ENCODE results near the gene PSMB7. TPM values are rescaled to one million over a fixed set of nuclear protein-coding genes. Genes with fewer than 3 reads are reported as not detected.
A peak's percentile ranks its signal among the peaks of the same experiment; 100 is the strongest.

PSMB7 gene
- total and polyA plus RNA-seq, 2 of the 8 experiments (the other 6 are each of a cell fraction or from before 2014, with no cell fraction given): 222 to 357 TPM

GRCh38 chr9:124392871-124393460 lies 22.3 kb downstream of the PSMB7 start:
- no peak overlapping the region for H2BK20ac ChIP-seq (ENCODE audit: low read length)
- peaks cover 3 to 16% (median 9%) of the 10 kb centered on the region in 4 experiments; a peak in 5 of 7 replicates for H3K4me1 ChIP-seq (replicated peaks in 1 of 4; ENCODE audit: control insufficient read depth in 3 of 4, insufficient read depth in 4 of 4, low read length in 3 of 4)
- no peak overlapping the region for H3K4me3 ChIP-seq (ENCODE audit: extremely low read depth in 1 of 4, insufficient read depth in 2 of 4, low read depth in 3 of 4, low read length in 4 of 4)
- H4K5ac ChIP-seq (ENCODE audit: insufficient read length, low read depth, low read length): no peak overlapping the region
- H3K4me2 ChIP-seq (ENCODE audit: insufficient read depth in 1 of 2, low read depth in 2 of 2, low read length in 2 of 2): no peak overlapping the region
- peak; percentile 39 to 55 (median 43); a peak in 3 of 4 replicates for TF ChIP-seq CTCF (IDR thresholded peaks at IDR 0.05; ENCODE audit: control extremely low read depth in 1 of 3, insufficient read depth in 1 of 3, low read depth in 1 of 3, low read length in 3 of 3)
- TF ChIP-seq POU5F1 (IDR thresholded peaks at IDR 0.05; ENCODE audit: low read depth, low read length): no peak
- TF ChIP-seq KDM4A (IDR thresholded peaks at IDR 0.05; ENCODE audit: low read depth, low read length, severe bottlenecking): no peak
- TF ChIP-seq RAD21 (IDR thresholded peaks at IDR 0.05 in 1 of 2, conservative IDR thresholded peaks at IDR 0.05 in 1 of 2; ENCODE audit: low read depth in 2 of 2, low read length in 2 of 2): peak; percentile 44 to 63; a peak in 3 of 4 replicates
- TF ChIP-seq BACH1 (IDR thresholded peaks at IDR 0.05; ENCODE audit: low read length): no peak
- no peak overlapping the region for H3K14ac ChIP-seq (ENCODE audit: insufficient read length)
- H3K27ac ChIP-seq (ENCODE audit: low read depth, low read length): no peak overlapping the region
- FAIRE-seq (no peak), DNase-seq (ENCODE audit: low read depth in 1 of 2, low spot score in 2 of 2) (no peak)
- WGBS, 2 experiments (ENCODE audit: extremely low coverage in 1 of 2, insufficient coverage in 1 of 2, insufficient read length in 1 of 2, insufficient replicate concordance in 2 of 2, low coverage in 1 of 2, low lambda C conversion rate in 2 of 2, missing lambda C conversion rate in 1 of 2): 66% methylated on average over 9 of the region's 9 CpGs; no CpG with 5 or more reads in 1 of the 2 experiments
- no peaks in the 10 kb centered on the region for H3K9me3 ChIP-seq (ENCODE audit: insufficient read depth in 2 of 2, low read depth in 1 of 2, low read length in 1 of 2)
- H3K56ac ChIP-seq (replicated peaks; ENCODE audit: insufficient read length, low read depth, low read length): no peak overlapping the region
- H2BK5ac ChIP-seq (ENCODE audit: low read depth, low read length): no peak overlapping the region; the same call in 1 of the 2 replicates
- H3K79me2 ChIP-seq (ENCODE audit: control insufficient read depth in 1 of 2, insufficient read depth in 2 of 2, low read length in 2 of 2): peaks cover 8 to 91% of the 10 kb centered on the region in 2 experiments
- H3K79me1 ChIP-seq (ENCODE audit: low read depth, low read length): peaks cover 16% of the 10 kb centered on the region
- CTCF ChIA-PET (ENCODE audit: partially characterized antibody): interaction anchor here (0.6 to 21.3 kb wide), 17 partner anchors 9 to 1156 kb away, joined by 3 to 330 read pairs (median 4); partner anchors contain the start of gene PSMB7
- H4K8ac ChIP-seq (ENCODE audit: extremely low read depth, insufficient read depth, low read length): no peak overlapping the region
- H3K18ac ChIP-seq (ENCODE audit: extremely low read depth, low read length): no peak overlapping the region
- peaks cover 11 to 14% of the 10 kb centered on the region in 2 experiments for H4K20me1 ChIP-seq (replicated peaks in 1 of 2; ENCODE audit: control insufficient read depth in 1 of 2, insufficient read depth in 2 of 2, low read length in 2 of 2)
- no peaks in the 10 kb centered on the region for H3K27me3 ChIP-seq (replicated peaks in 1 of 4; ENCODE audit: control insufficient read depth in 3 of 4, extremely low read depth in 1 of 4, insufficient read depth in 3 of 4, low read length in 3 of 4)
- H3K4ac ChIP-seq (replicated peaks; ENCODE audit: insufficient read length, low read depth, low read length): no peak overlapping the region
- no peak overlapping the region for H2BK15ac ChIP-seq (ENCODE audit: low read length)
- no peak overlapping the region for H3K9ac ChIP-seq (replicated peaks in 1 of 4; ENCODE audit: extremely low read depth in 1 of 4, low read depth in 3 of 4, low read length in 3 of 4)
- H2BK12ac ChIP-seq (ENCODE audit: low read depth, low read length): no peak overlapping the region; the same call in 1 of the 2 replicates
- no peak overlapping the region for H2AFZ ChIP-seq (ENCODE audit: low read length)
- POLR2A ChIA-PET (ENCODE audit: partially characterized antibody): interaction anchor here (1.2 to 1.6 kb wide), 4 partner anchors 9 to 22 kb away, joined by 3 to 6 read pairs (median 4); no protein-coding TSS in a partner anchor
- H4K91ac ChIP-seq (replicated peaks; ENCODE audit: insufficient read length, low read length): no peak overlapping the region
- no peak overlapping the region for H2BK120ac ChIP-seq (replicated peaks; ENCODE audit: low read depth, low read length)
- H3K23me2 ChIP-seq (ENCODE audit: low read depth, low read length): no peaks in the 10 kb centered on the region
- no peak overlapping the region for H2AK5ac ChIP-seq (ENCODE audit: low read depth, low read length)
- H3K23ac ChIP-seq (ENCODE audit: insufficient read length): no peak overlapping the region
- peaks cover 0 to 3% (median under 1%) of the 10 kb centered on the region in 4 experiments; a peak in 1 of 8 replicates for H3K36me3 ChIP-seq (ENCODE audit: control insufficient read depth in 2 of 4, insufficient read depth in 4 of 4, low read length in 3 of 4)

All from H1 (cell line).